ENCODE data around the gene GAB1.

The GAB1 gene

GRCh38 chr4:143336781-143337599 is at the start of gene GAB1:
Gene GAB1, plus strand, starts transcription at chr4:143336876. Its CDS starts 313 bp downstream, at chr4:143337189.
- Mint-ChIP-seq H3K4me1 (peaks cover 6% of the 10 kb centered on the region), H3K27ac (peak within 1 kb of the TSS; percentile 48), H3K36me3 (peaks cover 6% of the 10 kb centered on the region), H3K9me3 (no peaks in the 10 kb centered on the region), H3K4me3 (peak within 1 kb of the TSS; percentile 84)
- DNase-seq (ENCODE audit: low spot score in 2 of 2): peak; percentile 19 to 61
- peak; percentile 81 for ATAC-seq

GRCh38 chr4:143287572-143287923 is 49.1 kb upstream of the GAB1 start:
- ATAC-seq: no peak

GRCh38 chr4:143288171-143288570 is 48.5 kb upstream of the GAB1 start:
- DNase-seq (ENCODE audit: low spot score in 2 of 2) (no peak), ATAC-seq (no peak)
- no peaks in the 10 kb centered on the region for H3K9me3 Mint-ChIP-seq
- no peaks in the 10 kb centered on the region for H3K4me1 Mint-ChIP-seq
- no peaks in the 10 kb centered on the region for H3K36me3 Mint-ChIP-seq
- no peak overlapping the region for H3K27ac Mint-ChIP-seq
- no peak overlapping the region for H3K4me3 Mint-ChIP-seq

More at GRCh38 chr4:143287572-143287923, 49.1 kb upstream of the GAB1 start:
- H3K36me3 Mint-ChIP-seq: no peaks in the 10 kb centered on the region
- no peak overlapping the region for H3K4me3 Mint-ChIP-seq
- H3K27ac Mint-ChIP-seq: no peak overlapping the region
- H3K9me3 Mint-ChIP-seq: no peaks in the 10 kb centered on the region
- DNase-seq (ENCODE audit: low spot score in 2 of 2): no peak
- no peaks in the 10 kb centered on the region for H3K4me1 Mint-ChIP-seq

- ATAC-seq: no peak
- Mint-ChIP-seq H3K4me1 (no peaks in the 10 kb centered on the region), H3K4me3 (no peak overlapping the region), H3K27ac (no peak overlapping the region), H3K36me3 (no peaks in the 10 kb centered on the region), H3K9me3 (no peaks in the 10 kb centered on the region)
- no peak for DNase-seq (ENCODE audit: low spot score in 2 of 2)
These were observed 47.3 kb upstream of the GAB1 start for GRCh38 chr4:143289370-143289769.

- no peaks in the 10 kb centered on the region for H3K4me1 Mint-ChIP-seq
- DNase-seq (ENCODE audit: low spot score in 2 of 2): no peak
- ATAC-seq: no peak
- H3K4me3 Mint-ChIP-seq: no peak overlapping the region
- H3K9me3 Mint-ChIP-seq: no peaks in the 10 kb centered on the region
- H3K27ac Mint-ChIP-seq: no peak overlapping the region
- no peaks in the 10 kb centered on the region for H3K36me3 Mint-ChIP-seq
These were observed 45.4 kb upstream of the GAB1 start for GRCh38 chr4:143291314-143291713.

- no peaks in the 10 kb centered on the region for H3K9me3 Mint-ChIP-seq
- ATAC-seq: peak; percentile 50
- H3K36me3 Mint-ChIP-seq: no peaks in the 10 kb centered on the region
- H3K4me1 Mint-ChIP-seq: no peaks in the 10 kb centered on the region
- no peak overlapping the region for H3K27ac Mint-ChIP-seq
- no peak for DNase-seq (ENCODE audit: low spot score in 2 of 2)
- no peak overlapping the region for H3K4me3 Mint-ChIP-seq
These were observed 43.8 kb upstream of the GAB1 start for GRCh38 chr4:143292858-143293257.

- DNase-seq (ENCODE audit: low spot score in 2 of 2): no peak
- Mint-ChIP-seq H3K4me3 (no peak overlapping the region), H3K27ac (no peak overlapping the region), H3K4me1 (no peaks in the 10 kb centered on the region), H3K9me3 (no peaks in the 10 kb centered on the region), H3K36me3 (no peaks in the 10 kb centered on the region)
- ATAC-seq: no peak
These were observed 42.4 kb upstream of the GAB1 start for GRCh38 chr4:143294310-143294709.

GRCh38 chr4:143294710-143295275 is 41.9 kb upstream of the GAB1 start:
- H3K4me1 Mint-ChIP-seq: no peaks in the 10 kb centered on the region
- no peak overlapping the region for H3K4me3 Mint-ChIP-seq
- no peaks in the 10 kb centered on the region for H3K36me3 Mint-ChIP-seq
- no peaks in the 10 kb centered on the region for H3K9me3 Mint-ChIP-seq
- no peak overlapping the region for H3K27ac Mint-ChIP-seq
- no peak for ATAC-seq
- no peak for DNase-seq (ENCODE audit: low spot score in 2 of 2)

- no peak overlapping the region for H3K27ac Mint-ChIP-seq
- H3K4me1 Mint-ChIP-seq: no peaks in the 10 kb centered on the region
- DNase-seq (ENCODE audit: low spot score in 2 of 2): no peak
- H3K9me3 Mint-ChIP-seq: no peaks in the 10 kb centered on the region
- H3K36me3 Mint-ChIP-seq: no peaks in the 10 kb centered on the region
- ATAC-seq: no peak
- no peak overlapping the region for H3K4me3 Mint-ChIP-seq
These were observed 40.1 kb upstream of the GAB1 start for GRCh38 chr4:143296397-143297067.

- DNase-seq (ENCODE audit: low spot score in 2 of 2): no peak
- no peak overlapping the region for H3K27ac Mint-ChIP-seq
- no peaks in the 10 kb centered on the region for H3K36me3 Mint-ChIP-seq
- H3K9me3 Mint-ChIP-seq: no peaks in the 10 kb centered on the region
- H3K4me3 Mint-ChIP-seq: no peak overlapping the region
- H3K4me1 Mint-ChIP-seq: no peaks in the 10 kb centered on the region
- no peak for ATAC-seq
These were observed 35.8 kb upstream of the GAB1 start for GRCh38 chr4:143300860-143301259.

GRCh38 chr4:143302536-143302935 is 34.1 kb upstream of the GAB1 start:
- H3K36me3 Mint-ChIP-seq: no peaks in the 10 kb centered on the region
- H3K27ac Mint-ChIP-seq: no peak overlapping the region
- DNase-seq (ENCODE audit: low spot score in 2 of 2) (no peak), ATAC-seq (no peak)
- H3K4me1 Mint-ChIP-seq: no peaks in the 10 kb centered on the region
- H3K4me3 Mint-ChIP-seq: no peak overlapping the region
- no peaks in the 10 kb centered on the region for H3K9me3 Mint-ChIP-seq

GRCh38 chr4:143306788-143307187 is 29.9 kb upstream of the GAB1 start:
- no peak overlapping the region for H3K27ac Mint-ChIP-seq
- DNase-seq (ENCODE audit: low spot score in 2 of 2): no peak
- no peaks in the 10 kb centered on the region for H3K9me3 Mint-ChIP-seq
- no peaks in the 10 kb centered on the region for H3K36me3 Mint-ChIP-seq
- H3K4me1 Mint-ChIP-seq: no peaks in the 10 kb centered on the region
- no peak for ATAC-seq
- no peak overlapping the region for H3K4me3 Mint-ChIP-seq

- Mint-ChIP-seq H3K4me1 (no peaks in the 10 kb centered on the region), H3K9me3 (no peaks in the 10 kb centered on the region), H3K36me3 (no peaks in the 10 kb centered on the region), H3K27ac (no peak overlapping the region), H3K4me3 (no peak overlapping the region)
- ATAC-seq (peak; percentile 48), DNase-seq (ENCODE audit: low spot score in 2 of 2) (no peak)
These were observed 29.1 kb upstream of the GAB1 start for GRCh38 chr4:143307531-143307930.

- Mint-ChIP-seq H3K27ac (no peak overlapping the region), H3K4me1 (no peaks in the 10 kb centered on the region), H3K36me3 (no peaks in the 10 kb centered on the region), H3K9me3 (no peaks in the 10 kb centered on the region), H3K4me3 (no peak overlapping the region)
- ATAC-seq (no peak), DNase-seq (ENCODE audit: low spot score in 2 of 2) (no peak)
These were observed 28.3 kb upstream of the GAB1 start for GRCh38 chr4:143308377-143308776.

- no peaks in the 10 kb centered on the region for H3K4me1 Mint-ChIP-seq
- no peak overlapping the region for H3K4me3 Mint-ChIP-seq
- no peaks in the 10 kb centered on the region for H3K36me3 Mint-ChIP-seq
- no peak overlapping the region for H3K27ac Mint-ChIP-seq
- DNase-seq (ENCODE audit: low spot score in 2 of 2): no peak
- ATAC-seq: no peak
- H3K9me3 Mint-ChIP-seq: no peaks in the 10 kb centered on the region
These were observed 24.8 kb upstream of the GAB1 start for GRCh38 chr4:143311924-143312323.

GRCh38 chr4:143313521-143313920 is 23.2 kb upstream of the GAB1 start:
- Mint-ChIP-seq H3K4me1 (no peaks in the 10 kb centered on the region), H3K9me3 (no peaks in the 10 kb centered on the region), H3K36me3 (no peaks in the 10 kb centered on the region), H3K27ac (no peak overlapping the region), H3K4me3 (no peak overlapping the region)
- DNase-seq (ENCODE audit: low spot score in 2 of 2): no peak
- ATAC-seq: no peak

Data from stimulated activated effector memory CD8-positive, alpha-beta T cell treated with anti-CD3 and anti-CD28 coated beads, Interleukin-12 subunit alpha, Interleukin-12 subunit beta, amount 100 ng/mL, for 72 hours (primary cell).